Hepatic stellate cell (primary cell): ENCODE measurements around the gene DHRS12.
A peak's percentile ranks its signal among the peaks of the same experiment; 100 is the strongest.

ENCODE experiments used
- DNase-seq: peaks from one replicate; pipeline ENCODE4 v3.0.0; 2011; ENCODE audit warnings: low spot score

Gene DHRS12

DNA sequence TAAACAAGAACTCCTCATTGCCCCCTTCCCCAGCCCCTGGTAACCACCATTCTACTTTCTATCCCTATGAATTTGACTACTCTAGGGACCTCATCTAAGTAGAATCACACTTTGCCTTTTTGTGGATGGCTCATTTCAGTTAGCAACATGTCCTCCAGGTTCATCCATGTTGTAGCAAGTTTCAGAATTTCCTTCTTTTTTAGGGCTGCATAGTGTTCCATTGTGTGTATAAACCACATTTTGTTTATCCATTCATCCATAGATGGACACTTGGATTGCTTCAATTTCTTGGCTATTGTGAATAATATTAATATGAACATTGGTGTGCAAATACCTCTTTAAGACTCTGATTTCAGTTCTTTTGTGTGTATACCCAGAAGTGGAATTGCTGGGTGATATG, 4.8 kb upstream of the DHRS12 start:
- DNase-seq = no peak

DNA sequence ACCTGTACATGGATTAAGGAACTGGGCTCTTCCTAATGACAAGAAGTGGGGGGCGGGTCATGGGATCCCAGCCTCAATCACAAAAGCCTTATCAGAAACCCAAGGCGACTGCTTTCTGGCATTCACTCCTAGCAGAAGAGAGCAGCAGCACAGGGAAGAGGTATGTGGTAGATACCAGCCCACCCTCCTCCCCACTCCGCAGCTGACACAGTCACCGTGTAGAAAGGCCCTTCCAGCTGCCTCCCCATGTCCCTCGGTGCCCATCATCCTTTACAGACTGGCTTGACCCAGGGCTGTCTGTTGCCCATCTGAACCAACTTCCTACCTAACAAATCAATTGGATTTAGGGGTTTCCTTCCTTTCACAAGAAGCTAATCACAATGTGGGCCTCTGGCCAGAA, 3.1 kb upstream of the DHRS12 start:
- no peak for DNase-seq

DNA sequence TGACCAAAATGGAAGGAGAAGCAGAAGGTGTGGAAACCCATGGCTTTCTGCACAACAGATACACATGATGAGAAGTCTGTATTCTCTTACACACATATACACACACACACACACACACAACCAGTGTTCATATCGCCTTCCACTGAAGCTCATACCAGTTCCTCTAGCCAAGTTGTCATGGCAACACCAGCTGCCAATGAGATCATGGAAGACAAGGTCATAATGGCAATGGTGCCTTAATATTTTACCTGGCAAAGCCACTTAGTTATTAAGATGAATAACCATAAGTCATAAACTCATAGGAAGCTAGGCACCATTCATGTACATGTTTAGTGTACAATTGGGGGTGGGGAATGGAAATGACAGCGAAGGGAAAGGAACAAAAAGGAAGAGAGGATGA, 2.6 kb upstream of the DHRS12 start:
- DNase-seq = no peak

DNA sequence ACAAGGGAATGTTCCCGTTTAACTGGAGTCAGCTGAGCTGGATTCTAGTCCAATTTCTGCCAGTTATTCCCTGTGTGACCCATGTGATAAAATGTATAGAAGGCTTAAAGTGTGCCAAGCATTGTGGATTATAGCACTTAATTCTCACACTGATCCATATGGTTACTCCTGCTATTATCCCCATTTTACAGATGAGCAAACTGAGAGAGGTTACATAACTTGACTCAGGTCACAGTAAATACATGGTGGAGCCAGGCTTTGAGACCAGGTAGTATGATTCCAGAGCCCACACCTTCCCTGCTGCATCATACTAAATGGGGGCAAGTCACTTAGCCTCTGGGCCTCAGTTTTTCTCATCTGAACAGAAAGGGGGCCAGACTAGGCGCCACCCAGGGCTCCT, 2.0 kb upstream of the DHRS12 start:
- DNase-seq = no peak

DNA sequence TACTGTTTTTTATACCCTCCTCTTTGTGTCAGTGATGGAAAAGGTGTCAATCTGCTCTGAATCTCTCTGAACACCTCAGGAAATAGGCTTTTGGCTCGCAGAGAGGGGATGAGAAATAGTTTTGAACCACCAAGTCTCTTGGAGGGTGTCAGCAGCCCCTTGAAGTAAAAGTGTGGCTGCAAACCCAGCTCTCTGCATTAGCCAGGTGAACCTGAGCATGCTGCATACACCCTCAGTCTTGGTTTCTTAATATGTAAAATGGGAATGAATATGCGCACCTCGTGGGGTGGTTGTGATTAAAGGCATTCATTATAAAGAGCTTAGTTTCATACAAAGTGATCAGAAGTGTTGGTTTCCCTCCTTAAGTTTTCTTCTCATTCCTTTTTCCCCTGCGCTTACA, 1.4 kb upstream of the DHRS12 start:
- no peak for DNase-seq

DNA sequence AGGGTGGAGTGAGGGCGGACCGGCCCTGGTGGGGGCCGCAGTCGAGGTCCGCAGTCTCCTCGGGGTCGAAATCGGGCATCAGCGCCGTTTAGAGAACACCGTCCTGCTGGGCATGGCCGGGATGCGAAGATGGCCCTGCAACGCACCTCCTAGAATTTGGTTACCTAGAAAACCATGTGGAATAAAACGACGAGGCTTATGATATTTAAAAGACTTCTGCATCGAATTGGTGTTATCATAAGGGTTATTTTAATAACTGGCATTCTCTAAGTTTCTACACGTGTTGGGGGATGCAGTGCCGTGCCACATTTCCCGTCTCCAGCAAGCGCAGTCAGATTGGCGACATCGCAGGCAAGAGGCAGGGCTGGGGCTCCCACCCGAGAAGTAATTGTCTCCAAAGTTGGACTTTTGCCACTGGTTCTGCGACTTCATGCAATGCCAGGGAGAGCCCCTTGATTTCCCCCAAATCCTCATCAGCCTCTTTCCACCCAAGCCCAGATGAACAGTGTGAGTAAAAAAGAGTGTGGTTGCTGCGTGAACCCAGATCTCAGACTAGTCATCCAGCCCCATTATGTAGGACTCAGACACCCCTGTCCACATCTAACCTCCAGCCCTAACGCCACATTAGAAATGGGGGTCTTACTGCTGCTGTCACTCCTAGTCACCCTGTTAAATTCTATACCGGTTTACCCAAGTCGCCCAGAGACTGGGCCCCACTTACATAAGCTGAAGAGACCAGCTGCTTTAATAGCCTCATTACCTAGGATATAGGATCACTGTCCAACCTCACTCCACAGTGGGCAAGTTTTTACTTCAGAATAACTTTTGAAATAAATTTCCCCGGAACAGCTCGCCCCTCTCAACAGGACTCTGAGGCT, 571 bp upstream of the DHRS12 start:
- no peak for DNase-seq

DNA sequence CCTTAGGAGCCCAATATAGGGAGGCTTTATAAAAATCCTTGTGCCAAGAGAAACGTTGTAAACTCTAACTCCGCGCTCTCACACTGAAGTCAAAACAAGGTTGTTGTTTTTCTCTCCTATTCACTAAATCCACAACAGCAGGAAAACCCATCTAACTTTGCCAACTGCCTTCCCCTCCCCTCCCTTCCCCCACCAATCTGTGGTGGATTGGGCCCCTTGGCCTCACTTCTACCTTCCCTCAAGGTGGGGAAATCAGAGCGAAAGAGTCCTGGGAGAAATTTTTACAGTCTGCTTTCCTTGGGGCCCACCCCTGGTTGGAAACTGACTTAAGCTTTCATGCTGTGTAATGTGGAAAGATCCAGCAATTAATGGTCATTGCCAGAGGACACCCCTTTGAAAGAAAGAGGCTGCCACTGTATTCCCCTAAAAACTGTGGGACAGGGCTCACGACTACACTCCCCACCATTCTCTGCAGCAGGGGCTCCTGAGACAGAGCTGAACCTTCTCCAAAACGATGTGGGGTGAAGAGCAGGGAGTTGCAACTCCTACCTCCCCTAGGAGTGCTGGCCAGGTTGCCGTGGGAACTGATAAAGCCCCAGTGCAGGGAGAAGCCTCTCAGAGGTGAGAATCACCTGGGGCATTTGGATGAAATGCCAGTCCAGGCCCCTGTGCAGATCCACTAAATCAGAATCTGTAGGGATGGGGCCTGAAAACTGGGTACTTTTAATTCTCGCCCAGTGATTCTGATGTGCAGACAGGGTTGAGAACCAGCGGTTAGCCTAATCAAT, 1.1 kb downstream of the DHRS12 start:
- no peak for DNase-seq

DNA sequence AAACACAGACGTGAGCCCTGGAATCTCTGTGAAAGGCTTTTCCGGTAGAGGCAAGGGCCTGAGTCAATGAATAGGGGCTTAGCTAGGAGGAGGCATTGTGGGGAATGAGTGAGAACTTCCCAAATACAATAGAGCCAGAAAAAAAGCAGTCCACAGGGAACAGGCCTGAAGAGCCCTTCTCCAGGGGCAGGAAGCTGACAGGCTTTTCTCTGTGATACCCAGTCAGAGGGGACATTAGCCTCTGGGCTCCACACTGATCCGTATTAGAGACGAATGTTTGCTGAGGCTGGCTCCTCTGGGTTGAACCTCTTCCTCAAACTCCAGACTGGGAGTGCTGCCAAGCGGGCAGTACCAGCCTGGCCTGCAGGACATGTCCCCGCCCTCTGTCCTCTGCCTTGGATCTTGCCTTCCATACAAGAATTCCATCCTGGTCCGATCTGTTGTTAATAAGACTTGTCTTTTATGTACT, 2.3 kb downstream of the DHRS12 start:
- no peak for DNase-seq

DNA sequence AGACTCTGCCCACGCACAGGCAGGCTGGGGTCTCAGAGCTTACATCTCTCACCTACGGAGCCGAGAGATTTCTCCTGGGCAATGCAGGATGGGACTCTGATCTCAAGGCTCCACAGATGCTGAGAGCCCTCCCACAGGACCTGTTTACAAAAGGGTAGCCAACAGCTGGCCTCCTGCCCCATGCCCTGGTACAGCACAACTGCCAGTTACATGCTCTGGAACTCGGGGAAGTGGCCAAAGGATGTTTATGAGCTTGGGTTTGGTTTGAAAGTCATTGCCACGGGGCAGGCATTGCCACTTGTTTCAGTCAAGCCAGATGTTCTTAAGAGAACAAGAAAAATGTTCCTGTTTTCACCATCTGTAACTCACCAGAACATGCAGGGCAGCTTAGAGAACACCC, 3.5 kb downstream of the DHRS12 start:
- DNase-seq = no peak

DNA sequence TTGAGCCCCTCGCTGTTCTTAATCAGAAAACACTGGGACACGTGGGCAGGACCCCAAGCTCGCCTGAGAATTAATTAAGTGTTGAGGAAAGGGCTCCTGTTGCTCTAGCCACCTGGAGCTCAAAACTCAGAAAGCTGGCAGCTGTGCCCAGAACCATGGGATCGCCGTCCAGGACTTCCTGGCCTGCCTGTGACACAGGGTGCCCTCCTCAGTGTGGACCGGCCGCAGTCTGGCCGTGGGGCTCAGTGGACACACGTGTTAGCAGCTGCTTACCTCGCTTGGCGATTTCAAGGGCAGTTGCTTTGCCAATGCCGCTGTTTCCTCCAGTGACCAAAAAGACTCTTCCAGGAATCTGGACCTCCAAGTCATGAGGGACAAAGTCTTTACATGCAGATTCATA, 4.7 kb downstream of the DHRS12 start:
- no peak for DNase-seq

DNA sequence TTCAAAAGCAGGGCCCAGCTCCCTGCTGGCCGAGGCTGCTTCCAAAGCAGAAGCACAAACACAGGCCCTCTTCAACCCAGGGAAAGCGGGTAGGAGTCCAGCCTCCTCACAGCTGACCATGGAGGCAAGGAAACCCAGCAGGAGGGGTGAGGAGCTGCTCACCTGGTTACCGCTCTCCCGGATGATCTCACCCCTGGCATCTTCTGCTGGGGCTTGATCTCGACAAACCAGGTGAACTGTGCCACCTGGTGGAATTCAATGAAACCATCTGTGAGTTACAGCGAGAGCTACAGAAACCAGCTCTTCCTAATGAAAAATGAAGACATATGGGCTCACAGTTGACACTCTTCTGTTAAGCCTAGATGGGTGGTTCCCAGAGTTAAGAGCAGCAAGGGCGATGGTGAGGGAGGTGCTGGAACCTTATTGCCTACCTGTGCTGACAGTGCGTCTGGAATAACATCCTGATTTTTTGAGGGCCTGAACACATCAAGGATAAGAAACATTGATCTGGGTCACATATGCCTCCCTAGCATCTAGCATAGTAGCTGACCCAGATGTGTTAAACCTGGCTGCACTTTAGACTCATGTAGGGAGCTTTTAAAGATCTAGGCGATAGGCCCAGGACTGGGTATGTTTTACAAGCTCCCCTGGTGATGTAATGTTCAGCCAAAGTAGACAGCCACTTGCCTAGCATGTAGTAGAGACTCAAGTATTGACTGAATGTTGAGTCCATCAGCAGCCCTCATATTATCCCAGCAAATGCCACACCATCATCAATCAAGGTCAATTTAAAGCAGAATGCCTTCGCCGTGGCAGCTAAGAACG, 6.1 kb downstream of the DHRS12 start:
- no peak for DNase-seq

DNA sequence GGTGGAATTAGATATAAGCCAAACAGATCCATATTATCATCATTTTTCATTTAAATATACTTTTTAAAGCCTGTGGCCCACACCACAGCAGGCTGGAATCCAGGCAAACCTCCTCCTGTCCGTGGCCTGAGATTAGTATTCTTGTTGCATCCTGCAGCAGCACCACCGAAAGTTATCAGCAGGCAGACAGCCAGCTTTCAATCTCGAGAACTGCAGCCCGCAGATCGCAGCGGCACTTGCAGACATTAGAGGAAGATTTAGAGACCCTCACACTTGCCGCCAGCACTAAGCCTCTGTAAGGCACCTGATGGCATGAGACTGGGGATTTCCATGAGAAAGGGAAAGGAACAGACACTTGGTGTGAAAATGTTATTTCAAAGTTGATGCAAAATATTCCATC, 7.4 kb downstream of the DHRS12 start:
- DNase-seq = no peak

DNA sequence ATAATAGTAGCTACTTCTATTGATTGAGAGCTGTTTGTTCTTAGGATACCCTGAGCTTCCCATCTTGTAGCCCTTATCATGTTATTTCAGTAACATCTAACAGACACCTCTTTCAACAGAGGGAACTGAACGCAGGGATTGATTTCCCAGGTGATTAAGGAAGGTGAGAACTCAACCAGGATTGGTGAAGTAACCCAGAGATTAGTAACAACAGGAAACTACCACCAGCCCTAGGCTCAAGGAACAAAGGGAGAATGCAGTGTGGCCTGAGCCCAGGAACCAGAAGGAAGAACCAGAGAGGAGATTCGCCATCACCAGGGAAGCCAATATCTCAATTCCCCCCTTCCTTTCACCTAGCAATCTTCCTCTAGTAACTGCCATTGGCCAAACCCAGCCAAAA, 8.5 kb downstream of the DHRS12 start:
- DNase-seq = no peak

DNA sequence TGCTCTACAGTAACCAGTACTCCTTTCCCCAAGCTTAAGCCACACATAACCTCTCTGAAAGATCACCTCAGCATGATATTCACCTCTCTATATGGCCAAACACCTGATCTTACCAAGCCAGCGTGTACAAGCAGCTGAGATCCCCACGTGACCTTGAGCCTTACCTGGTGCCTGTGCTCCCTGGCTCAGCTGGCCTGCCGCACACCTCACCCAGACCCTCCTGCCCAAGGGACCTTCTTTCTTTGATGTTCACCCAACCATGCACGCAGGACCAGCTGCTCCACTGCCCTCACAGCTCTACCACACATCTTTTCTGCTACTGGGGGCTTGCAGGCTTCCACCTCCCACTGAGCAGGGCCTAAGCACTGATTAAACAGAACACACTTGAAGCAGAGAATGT, 9.0 kb downstream of the DHRS12 start:
- no peak for DNase-seq

DNA sequence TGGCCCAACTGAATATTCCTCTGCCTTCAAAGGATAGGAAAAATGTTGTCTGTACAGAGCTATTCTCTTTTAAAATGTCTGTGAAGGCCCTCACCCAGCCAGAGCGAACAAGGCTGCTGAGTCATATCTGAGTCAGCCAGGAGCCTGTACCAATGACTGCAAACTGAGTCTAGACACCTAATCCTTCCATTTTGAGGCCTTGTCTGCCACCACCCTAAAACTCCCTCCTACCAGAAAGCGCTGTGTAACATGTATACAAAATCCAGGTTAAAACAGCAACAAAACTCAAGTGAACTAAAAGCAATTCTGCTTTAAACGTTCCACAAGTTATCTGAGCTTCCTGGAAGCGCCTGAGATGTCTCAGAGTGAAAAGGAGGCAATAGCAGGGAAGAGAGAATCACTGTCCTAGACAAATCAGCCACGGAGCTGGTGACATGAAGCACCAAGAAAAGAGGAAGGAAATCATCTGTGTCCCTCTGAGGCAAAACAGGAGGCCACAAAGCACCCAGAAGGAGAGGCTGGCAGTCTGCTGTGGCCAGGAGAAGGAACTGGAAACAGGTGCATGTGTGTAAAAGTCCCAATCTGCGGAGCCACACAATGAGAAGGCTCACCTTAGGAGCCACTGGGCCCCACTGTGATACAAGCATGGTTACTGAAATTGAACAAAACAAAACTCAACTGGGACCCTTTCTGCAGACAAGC, 10.2 kb downstream of the DHRS12 start:
- peak; percentile 51 for DNase-seq

DNA sequence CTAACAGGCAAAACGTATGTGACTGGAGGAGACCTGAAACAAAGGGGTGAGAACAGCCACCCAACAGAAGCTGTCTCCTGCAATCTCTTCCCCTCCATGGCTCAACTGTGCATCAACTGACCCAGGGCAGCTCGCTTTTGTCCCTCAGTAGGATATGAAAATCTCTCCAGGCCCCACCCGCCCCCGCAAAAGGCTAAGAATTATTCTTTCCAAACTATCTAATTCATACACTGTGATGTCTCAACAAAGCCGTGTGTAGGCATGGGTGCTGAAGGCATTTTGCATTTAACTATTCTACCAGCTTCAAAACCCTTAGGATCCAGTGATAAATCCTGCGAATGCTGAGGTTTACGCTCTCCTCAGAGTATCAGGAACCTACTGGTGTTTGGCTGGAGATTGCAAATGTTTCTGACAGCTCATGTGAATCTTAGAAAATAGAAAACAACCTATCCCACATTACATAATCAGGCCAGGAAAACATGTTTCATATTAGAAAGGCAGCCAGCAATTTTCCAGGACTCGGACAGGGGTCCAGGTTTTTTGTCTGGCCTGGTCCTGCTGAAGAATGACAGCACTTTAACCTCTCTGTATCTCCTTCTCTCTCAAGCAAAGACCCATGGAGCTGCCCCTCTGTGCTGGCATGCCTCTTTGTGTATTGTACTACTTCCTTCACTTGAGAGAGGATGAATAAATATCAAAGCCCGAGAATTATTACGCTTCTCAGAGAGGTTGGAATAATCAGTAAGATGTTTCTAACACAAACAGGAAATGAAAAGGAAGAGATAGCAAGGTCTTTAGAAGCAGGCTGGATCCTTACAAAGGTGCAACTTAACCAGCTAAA, 17.3 kb downstream of the DHRS12 start:
- DNase-seq = no peak

DNA sequence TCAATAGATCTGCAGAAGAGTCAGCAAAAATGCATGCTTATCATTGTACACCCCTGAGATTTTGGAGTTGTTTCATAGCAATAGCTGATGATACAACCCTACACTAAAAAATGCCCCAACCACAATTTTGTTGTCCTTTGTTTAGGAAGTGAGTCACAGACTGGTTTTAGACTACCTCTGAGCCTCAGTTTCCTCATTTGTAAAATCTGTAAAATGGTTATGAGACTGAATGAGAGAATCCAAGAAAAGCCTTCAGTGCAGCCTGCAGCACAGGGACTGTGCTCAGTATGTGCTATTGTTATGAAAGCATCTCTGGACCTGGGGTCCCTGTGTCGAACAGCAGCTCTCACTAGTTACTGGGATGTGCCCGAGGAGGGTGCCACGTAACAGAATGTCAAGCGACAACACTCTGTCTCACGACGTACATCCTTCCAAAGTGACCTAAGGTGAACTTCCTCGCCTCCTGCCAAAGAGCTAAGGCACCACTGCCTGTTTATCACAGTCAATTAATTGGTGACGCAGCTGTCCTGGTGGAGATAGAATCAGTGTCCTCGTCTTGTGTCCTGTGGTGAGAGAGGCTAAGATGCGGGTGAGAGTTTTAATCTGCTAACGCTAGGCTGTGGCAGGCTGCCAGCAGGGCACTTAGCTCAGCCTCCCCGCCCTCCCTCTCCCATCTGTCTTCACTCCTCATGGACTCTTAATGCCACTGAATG, 18.1 kb downstream of the DHRS12 start:
- DNase-seq = no peak

DNA sequence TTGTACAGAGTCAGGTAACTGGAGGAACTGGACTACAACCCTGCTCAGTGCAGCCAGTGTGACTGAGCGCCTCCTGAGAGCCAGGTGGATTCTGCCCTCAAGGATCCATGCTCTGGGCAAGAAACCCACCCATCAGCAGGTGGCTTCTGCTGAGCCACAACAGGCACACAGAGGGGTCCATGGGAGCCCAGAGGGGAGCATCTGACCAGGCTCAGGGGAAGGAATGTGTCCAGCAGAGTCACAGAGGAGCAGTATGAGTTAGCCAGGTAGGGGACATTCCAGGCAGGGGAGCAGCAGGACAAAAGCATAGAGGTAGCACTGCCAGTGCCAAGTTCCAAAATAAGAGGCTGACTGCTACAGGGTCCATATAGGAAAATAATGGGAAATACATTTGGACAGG, 19.9 kb downstream of the DHRS12 start:
- DNase-seq = no peak

DNA sequence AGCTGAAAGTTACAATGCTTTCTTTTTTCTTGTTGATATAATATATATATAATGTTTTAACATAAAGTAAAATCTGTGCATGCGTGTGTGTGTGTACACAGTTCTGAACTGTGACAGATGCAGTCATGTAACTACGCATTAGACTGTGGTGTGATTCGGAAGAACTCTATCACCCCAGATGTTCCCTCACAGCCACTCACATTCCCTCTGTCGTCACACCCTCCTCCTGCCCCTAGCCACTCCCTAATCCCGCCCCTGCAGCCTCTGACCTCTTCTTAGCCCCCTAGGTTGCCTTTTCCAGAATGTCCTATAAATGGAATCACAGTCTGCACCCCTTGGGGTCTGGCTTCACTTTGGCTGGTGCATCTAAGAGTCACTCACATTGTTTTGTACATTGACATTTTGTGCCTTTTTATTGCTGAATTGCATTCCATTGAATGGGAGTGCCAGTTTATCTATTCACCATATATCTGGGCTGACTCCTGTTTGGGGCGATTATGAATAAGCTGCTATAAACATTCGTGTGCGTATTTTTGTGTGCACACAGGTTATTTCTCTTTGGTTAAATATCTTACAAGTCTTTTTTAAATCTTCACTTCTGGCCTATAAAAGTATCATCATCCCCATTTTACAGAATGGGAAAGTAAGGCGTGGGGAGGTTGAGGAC, 20.4 kb downstream of the DHRS12 start:
- DNase-seq = no peak
